Measurements from ENCODE around the gene ACAT1.
"Not testable (repeated sequence)": the region's sequence is repeated elsewhere in the genome, so short reads cannot be mapped to it uniquely, and the experiment has no call there.

Gene ACAT1

DNA sequence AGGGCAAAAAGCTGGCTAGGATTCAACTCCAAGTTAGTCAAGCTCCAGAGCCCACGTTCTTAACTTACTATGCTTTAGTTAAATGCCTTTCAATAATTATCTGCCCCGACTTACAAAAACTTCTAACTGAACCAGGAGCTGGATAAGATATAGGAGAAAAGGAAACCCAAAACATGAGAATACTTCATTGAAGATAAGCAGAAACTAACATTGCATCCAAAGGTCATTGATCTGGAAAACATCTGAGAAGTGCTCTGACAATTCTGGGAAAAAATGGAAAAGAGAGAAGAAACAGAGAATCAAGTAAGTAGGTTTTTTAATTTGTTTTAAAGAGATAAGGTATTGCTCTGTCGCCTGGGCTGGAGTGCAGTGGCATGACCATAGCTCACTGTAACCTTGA lies 27.2 kb downstream of the ACAT1 start:
- no peak for DNase-seq

DNA sequence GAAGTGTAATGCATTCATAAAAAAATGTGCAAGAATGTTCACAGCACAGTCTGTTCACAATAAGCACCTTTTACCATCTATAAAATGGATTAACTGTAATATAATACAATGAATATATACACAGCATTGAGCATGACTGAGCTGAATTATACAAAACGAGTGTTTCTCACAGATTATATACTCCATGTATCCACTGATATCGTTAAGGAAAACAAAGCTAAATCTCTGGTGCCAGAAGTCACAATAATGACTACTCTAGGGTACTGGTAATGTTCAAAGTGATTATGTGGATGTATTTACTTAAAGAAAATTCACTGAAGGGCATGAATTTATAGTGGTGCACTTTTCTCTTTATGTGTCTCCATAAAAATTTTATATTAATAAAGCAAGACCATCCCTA lies 33.2 kb downstream of the ACAT1 start:
- no peak for DNase-seq

DNA sequence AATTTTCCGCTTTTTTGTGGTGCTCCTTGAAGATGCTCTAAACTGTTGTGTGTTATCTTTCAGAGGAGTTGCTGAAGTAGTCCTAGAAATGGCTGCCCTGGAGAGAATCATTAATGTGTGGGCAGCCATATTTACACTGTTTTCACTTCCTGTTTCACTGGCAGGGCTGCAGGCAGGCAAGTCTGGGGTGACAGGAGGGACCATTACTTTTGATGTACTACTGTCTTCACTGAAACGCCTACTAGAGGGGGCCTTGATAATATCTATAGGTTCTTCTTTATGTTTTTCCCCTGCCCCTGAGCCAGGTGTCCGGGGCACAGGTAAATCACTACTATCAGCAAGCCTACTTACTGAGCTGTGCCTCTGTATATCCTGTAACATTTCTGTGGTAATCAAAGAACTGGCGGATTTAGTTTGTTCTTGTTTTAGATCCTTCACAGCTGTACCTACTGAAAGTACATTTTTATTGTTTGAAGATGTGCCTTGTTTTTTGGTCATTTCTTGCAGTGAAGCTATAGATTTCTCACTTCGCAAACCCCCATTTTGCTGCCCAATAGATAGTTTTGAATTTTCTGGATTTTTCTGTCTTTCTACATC lies 39.7 kb downstream of the ACAT1 start:
- DNase-seq: no peak

DNA sequence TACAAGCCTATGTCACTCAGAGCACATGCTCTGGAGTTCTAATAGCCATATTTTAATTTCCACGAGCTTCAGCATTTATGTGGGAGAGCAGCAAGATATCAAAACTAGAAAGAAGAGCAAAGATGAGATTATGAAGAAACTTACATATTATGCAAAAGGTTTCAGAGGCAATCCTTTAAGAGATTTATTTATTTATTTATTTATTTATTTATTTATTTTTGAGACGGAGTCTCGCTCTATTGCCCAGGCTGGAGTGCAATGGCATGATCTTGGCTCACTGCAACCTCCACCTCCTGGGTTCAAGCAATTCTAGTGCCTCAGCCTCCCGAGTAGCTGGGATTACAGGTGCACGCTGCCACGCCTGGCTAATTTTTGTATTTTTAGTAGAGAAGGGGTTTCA lies 41.5 kb downstream of the ACAT1 start:
- not testable (repeated sequence) for DNase-seq

DNA sequence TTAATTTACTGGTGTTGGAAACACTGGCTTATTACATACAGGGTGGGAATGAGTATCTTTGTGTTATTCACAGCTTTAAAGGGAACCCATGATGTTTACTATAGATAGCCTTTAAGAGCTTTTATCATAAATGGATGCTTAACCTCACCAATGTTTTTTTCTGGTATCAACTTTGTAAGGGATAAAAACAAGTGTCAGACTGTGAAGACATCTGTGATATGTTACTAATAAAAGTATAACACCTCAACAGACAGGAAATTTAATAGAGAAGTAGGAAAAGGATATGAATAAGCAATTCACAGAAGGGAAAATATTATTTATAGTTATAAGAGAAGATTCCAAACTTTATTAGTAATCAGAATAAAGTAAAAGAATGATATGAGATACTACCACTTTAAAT lies 46.3 kb downstream of the ACAT1 start:
- DNase-seq: no peak

DNA sequence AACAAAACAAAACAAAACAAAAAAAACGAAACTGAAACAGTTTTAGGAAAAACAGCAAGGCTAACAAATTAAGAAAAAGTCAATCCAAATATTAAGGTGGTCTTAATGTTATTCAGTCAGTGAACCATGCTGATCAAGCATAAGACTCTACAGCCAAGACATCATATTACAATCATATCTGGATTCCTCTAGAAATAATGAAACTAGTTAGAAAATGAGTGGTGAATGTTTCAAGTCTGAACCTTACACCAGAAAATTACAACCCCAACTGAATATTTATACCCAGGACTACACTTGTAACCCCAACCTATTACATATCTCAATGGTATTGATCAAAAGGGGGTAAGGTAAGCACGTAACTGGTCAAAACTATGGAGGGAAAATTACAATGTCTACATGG lies 48.8 kb downstream of the ACAT1 start:
- no peak for DNase-seq

DNA sequence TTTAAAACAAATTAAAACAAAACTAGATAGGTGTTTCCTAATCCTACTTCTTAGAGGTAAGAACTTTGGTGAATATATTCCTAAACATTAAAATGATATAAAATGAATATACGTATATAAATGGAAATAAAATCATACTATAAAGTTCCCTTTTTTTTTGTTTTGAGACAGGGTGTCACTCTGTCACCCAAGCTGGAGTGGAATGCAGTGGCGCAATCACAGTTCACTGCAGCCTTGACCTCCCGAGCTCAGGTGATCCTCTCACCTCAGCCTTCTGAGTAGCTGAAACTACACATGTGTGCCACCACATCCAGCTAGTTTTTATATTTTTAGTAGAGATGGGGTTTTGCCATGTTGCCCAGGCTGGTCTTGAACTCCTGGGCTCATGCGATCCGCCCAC lies 56.2 kb downstream of the ACAT1 start:
- DNase-seq: no peak

DNA sequence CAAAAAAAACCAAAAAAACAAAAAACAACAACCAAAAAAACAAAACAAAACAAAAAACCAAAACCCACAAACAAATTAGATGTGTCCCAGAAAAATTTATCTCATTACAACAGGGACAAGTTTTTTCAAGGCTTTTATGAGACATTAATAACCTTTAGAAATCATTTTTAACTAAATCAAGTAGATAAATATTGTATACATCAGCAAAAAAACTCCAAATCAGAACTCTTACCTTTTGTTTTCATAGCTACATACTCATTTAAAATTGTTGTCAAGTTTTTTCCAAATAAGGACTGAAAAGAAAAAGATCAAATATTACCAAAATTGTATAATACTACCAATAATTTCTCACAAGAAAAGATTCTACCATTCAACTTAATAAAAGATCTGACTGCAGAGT lies 72.4 kb downstream of the ACAT1 start:
- no peak for DNase-seq

DNA sequence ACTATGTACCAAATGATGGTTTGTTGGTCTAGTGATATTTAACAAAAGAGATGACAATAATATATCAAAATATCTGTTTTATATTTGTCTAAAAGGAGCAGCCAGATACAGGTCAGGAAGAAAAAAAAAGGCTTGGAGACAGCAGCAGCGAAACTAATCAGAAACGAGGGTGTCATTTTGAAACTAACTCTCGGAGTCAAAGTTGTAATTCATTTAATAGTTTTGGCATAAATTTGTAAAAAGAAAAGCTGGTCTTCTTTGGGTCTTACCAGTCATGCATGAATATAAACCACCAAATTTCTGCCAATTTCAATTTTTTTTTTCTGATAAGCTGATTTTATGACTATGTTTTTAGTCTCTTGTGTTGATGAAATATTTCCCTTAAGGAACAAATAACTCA lies 75.5 kb downstream of the ACAT1 start:
- no peak for DNase-seq
